ENCODE measurements around the gene LGALS3.

DNA sequence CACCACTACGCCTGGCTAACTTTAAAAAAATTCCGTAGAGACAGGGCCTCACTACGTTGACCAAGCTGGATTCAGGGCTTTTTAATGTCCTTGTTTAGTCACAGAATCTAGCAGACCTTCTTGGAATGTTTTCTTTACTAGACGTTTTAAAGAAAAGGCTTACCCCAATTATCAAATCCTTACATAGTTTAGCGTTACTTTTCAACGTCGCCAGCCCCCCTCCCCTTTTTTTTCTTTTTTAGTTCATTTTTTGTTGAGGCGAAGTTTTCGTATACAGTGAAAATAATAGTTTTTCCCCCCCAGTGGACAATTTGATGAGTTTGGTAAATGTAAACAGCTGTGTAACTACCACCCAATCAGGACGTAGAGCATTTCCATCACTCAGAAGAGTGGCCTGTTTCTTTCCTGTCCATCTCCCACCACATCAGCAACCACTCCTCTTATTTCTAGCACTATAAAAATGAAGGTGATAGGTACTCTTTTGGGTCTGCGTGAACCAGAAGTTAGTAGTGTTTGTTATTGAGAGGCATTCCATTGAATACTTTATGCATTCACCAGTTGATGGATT is 63.1 kb downstream of the LGALS3 start:
- TF ChIP-seq EZH2 (IDR thresholded peaks at IDR 0.05; ENCODE audit: borderline replicate concordance) (no peak), EZH2phosphoT487 (IDR thresholded peaks at IDR 0.05; ENCODE audit: low read depth, severe bottlenecking, unreplicated experiment) (no peak)
- TF ChIP-seq, protein P1, sequence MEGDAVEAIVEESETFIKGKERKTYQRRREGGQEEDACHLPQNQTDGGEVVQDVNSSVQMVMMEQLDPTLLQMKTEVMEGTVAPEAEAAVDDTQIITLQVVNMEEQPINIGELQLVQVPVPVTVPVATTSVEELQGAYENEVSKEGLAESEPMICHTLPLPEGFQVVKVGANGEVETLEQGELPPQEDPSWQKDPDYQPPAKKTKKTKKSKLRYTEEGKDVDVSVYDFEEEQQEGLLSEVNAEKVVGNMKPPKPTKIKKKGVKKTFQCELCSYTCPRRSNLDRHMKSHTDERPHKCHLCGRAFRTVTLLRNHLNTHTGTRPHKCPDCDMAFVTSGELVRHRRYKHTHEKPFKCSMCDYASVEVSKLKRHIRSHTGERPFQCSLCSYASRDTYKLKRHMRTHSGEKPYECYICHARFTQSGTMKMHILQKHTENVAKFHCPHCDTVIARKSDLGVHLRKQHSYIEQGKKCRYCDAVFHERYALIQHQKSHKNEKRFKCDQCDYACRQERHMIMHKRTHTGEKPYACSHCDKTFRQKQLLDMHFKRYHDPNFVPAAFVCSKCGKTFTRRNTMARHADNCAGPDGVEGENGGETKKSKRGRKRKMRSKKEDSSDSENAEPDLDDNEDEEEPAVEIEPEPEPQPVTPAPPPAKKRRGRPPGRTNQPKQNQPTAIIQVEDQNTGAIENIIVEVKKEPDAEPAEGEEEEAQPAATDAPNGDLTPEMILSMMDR (IDR thresholded peaks at IDR 0.05; ENCODE audit: poor library complexity) = no peak
